Activated CD4-positive, alpha-beta T cell treated with anti-CD3 and anti-CD28 coated beads, Interleukin-2, amount 50 U/mL, for 24 hours (primary cell): ENCODE data around the gene MACROD2.
"Not testable (repeated sequence)": the region's sequence is repeated elsewhere in the genome, so short reads cannot be mapped to it uniquely, and the experiment has no call there.

Source experiments
- DNase-seq, 2 donors: peaks; one replicate each; pipeline ENCODE4 v3.0.0-alpha.2; 2020; ENCODE audit warnings: low read depth in 1 of 2, low spot score in 1 of 2

The MACROD2 gene

DNA sequence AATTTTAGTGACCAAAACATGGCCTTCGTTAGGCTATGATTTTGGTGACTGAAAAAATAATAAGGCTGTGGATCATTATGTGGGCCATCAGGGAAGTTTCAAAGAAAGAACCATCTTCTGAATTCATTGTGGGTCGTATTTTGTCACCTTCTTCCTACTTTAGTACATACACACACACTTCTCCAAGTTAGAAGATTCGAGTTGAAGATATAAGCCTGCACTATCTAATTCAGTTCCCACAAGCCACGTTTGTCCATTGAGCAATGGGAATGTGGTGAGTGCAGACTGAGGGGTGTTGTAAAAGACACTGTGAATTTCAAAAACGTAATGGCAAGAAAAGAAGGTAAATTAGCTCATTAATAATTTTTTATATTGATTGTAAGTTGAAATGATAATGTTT lies 1812.0 kb downstream of the MACROD2 start:
- DNase-seq, result no peak

DNA sequence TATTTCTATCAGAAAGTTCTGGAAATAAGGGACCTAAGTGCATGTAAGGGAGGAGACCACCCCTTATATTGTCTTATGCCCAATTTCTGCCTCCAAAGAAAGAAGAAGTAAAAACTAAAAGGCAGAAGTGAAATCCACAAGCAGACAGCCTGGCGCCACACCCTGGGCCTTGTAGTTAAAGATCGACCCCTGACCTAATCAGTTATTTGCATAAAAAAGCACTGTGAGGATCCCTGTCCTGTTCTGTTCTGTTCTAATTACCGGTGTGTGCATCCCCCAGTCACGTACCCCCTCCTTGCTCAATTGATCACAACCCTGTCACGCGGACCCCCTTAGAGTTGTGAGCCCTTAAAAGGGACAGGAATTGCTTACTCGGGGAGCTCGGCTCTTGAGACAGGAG lies 1812.5 kb downstream of the MACROD2 start:
- not testable (repeated sequence) for DNase-seq

DNA sequence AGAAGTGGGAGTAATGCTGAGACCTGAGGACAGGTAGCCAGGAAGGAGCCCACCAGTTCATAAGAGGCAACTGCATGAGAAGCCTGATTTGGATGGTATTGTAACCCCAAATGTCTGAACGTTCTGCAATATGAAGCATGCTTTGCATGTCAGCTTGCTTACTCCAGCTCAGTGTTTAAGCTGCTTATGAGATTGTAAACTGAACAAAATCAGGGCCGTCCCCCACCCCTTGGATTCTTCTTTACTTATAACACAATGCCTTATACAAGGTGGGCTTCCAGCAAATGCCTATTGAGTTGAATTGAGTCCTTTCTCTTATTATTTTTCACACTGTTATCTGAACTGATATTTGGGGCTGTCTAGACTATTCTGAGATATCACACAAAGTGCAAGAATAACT lies 1816.6 kb downstream of the MACROD2 start:
- DNase-seq, result no peak

DNA sequence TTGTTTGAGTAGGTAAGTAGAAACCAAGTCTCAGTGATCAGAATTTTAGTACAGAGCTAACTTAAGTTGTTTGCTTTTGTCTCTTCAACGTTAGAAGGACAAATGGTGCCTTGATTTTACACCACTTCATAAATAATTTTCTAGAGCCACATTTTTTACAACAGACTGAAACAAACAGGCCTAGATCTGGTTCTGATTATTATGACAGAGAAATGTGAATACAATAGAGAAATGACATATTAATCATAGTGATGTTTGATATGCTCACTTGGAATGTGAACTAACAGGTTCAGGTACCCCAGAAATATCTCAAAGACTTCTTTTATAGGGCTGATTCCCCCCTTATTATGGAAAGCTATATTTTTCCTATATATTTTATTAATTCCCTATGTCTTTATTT lies 1817.4 kb downstream of the MACROD2 start:
- no peak for DNase-seq

DNA sequence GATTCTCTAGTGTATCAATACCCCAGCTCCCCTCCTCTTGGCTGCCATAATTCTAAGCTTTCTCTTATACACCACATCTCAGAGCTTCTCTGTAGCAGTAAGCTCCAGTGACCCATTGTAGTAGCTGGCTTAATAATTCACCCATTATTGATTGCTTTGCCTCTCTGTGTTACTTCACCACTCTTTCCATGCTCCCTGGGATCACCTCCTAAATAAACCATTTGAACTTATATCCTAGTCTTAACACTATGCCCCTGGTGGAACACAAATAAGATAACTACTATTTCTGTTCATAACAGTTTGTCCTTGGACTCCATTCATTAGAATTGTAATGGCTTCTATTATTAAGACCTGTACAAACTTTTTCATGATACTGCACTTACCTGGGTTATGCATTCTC lies 1819.0 kb downstream of the MACROD2 start:
- no peak for DNase-seq

DNA sequence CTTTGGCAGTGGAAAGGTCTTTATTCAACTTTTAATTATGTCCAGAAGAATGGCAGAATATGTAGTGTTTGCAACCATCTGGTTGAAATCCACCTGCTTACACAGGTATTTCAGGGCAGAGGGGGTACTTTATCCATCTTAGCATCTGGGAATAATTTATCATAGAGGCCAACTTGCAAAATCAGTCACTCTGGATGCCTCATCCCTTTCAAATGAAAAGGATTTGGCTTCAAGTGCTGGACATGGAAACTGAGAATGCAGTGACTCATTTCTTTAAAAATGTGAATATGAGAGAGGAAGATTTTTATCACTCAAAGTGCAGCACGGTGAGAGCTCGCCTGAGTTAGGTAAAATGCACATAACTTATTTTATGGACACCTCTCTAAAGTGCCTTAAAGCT lies 1819.6 kb downstream of the MACROD2 start:
- no peak for DNase-seq

DNA sequence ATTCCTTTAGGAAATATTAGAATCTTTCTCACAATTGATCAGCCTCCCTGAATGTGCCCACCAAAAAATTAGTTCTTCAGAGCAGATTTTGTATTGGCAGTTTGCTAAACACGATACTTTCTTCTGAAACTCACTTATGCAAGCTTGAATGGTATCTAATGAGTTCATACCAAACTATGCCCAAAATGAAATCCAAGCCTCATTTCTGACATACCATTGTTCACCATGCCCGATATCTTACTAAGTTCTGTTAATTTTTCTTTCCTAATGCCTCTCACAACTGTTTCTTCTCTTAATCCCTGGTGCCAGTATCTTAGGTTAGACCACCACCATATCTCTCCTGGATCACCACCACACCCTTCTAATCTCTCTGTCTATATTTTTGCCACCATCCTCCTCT lies 1822.0 kb downstream of the MACROD2 start:
- DNase-seq, result no peak

DNA sequence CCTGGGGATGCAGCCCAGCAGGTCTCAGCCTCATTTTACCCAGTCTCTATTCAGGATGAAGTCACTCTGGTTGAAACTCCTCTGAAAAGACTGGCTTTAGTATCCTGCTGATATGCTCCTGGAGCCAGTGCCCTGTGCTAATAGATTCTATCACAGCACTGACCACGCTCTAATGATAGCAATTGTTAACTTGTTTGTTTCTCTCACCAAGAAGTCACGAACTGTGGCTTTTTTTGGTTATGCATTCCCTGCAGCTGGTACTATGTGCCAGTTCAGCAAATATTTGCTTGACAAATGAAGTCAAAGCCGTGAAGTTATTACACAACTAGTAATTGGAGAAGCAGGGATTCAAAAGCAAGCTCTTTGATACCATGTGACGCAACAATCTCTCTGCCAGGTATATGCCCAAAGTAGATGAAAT lies 1823.3 kb downstream of the MACROD2 start:
- DNase-seq, result no peak

DNA sequence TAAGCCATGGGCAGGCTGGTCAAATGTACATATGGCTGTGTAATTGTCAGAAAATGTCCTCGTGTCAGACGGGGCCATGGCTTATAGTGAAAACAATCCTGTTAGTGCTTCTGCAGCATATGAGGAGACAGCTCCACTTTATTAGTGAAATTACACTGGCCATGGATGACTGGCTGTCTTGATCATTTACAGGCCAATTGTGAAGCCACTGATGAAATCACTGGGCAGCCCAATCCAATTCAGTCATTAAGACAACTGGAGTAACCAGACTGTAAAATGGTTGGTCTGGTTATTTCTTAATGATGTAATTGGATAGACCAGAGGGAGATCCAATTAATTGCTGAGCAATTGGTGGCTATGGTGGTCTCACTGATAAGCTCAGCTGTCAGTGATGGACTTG lies 1828.4 kb downstream of the MACROD2 start:
- no peak for DNase-seq

DNA sequence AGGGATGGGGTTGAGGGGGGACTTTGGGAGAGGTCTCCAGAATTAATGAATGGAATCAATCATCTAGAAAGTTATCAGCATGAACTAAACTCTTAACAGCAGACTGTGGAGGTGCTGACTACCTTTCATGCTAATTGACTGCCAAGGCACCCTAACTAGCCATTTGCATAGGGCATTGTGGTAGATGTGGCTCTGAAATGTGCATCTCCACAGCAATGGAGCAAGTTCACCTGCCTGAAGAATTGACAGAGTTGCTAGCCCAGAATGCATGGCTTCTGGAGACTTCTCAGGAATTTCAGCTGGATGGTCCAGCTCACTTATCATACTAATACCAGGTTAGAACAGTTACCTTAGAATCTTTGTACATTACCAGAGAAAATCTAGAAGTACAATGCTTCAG lies 1832.3 kb downstream of the MACROD2 start:
- no peak for DNase-seq

DNA sequence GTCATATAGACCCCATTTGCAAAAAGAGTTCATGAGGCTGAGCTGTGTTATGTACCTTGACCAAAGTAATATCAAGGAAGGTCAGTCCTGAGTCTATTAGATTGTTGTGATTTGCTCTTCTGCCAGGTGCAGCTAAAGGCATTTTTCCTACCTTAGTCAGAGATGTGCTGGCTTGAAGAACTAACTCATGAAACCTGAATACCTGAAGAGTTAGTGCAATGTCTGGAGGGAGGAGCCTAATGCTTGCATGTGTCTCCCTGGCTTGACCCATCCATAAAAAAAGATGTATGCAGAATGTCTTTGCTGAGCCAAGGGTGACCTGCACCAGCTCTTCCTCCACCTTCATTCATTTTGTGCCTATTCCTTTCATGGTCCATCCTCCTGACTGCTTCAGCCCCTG lies 1835.9 kb downstream of the MACROD2 start:
- no peak for DNase-seq

DNA sequence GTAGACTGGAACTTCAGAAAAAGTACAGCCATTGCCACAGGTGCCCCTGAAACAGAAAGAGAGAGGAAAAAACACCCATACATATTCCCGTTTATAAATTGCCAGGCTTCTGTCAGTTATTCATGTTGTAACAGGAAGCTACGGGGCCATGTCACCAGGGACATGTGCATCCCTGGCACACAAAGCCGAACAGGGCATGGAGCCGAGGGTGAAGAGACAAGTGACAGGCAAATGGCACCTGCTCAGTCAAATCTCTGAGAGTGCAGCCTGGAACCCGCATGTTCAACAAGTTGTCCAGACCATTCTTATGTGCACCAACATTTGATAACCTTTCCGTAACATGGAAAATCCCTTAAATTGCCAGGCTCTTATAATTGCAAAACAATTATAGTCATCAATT lies 1837.2 kb downstream of the MACROD2 start:
- no peak for DNase-seq

DNA sequence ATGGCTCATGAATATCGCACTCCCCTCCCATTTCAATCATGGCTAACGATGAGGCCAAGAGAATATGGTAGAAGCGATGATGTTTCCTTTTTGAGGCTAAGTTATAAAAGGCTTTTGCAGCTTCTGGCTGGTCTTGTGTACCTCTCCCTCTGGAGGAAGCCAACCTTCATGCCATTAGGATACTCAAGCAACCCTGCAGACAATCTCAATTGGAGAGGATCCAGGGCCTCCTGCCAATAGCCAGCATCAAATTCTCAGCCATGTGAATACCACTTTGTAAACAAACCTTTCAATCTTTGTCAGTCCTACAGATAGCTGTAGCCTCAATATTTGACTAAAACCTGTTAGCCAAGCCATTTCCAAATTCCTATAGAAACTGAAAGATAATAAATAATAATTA lies 1839.5 kb downstream of the MACROD2 start:
- no peak for DNase-seq

DNA sequence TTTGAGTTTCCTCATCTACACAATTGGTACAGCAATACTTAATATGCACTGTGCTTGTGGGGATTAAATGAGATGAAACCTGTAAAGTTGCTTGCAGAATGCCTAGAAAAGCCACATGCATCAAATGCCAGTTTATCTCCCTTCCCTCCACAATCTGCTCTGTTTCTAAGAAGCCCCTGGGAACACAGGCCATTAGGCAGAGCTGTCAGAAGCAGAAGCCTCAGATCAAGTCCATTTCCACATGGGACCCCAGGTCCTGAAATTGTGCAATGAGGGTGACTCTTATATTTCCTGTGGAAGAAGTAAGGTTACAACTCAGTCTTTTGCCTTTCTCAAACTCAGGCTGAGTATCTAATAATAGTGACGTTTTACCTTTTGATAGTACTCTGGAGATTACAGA lies 1840.5 kb downstream of the MACROD2 start:
- DNase-seq, result no peak

DNA sequence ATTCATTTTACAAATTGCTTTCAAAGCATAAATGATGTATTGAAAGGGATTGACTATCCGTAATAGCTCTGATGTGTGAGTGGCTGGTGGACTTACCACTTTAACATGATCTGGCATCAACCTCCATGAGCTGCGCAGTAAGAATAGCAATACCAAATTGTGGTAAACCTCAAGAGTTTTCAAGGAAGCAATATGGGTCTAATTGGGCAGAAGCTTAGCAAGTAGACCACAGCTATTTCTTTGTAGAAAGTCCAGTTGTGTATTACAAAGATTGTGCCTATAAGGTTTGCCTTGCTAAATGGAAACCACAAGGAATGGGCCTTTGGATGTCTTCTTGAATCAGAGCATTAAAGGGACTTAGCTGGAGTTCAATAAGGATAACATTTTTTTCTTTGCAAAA lies 1841.3 kb downstream of the MACROD2 start:
- DNase-seq, result no peak

DNA sequence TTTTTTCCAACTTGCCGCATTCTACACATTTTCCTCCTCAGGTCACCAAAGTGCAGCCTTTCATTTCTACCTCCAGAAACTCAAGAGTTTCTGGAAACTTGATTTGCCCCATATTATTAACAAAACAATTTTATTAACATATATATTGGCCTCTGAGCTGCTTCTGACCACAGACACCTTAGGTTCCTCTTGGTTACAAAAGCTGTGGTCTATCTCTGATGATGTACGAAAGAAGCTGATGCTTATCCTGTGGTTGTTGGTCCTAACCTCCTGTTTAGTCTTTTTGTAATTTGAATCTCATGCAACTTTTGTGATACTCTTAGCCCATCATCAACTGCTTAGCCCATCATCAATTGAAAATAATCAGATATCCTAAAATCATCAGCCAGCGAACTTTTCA lies 1842.2 kb downstream of the MACROD2 start:
- no peak for DNase-seq

DNA sequence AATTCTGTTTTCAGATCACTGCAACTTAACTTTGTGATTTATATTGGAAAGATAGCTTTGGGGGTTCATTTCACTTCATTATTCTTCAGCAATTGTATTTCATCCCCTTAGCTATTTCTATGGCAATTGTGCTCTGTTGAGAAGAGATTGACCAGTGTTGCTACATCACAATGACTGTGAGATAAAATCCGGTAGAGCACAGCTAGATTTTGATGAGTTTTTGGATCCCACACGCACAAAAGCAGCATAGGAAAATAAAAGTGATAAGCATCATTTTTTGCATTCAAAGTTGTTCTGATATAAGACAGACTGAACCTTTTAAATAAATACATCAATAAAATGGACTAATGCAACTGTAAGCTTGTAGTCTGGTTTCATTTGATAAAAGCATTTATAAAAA lies 1843.2 kb downstream of the MACROD2 start:
- DNase-seq, result no peak

DNA sequence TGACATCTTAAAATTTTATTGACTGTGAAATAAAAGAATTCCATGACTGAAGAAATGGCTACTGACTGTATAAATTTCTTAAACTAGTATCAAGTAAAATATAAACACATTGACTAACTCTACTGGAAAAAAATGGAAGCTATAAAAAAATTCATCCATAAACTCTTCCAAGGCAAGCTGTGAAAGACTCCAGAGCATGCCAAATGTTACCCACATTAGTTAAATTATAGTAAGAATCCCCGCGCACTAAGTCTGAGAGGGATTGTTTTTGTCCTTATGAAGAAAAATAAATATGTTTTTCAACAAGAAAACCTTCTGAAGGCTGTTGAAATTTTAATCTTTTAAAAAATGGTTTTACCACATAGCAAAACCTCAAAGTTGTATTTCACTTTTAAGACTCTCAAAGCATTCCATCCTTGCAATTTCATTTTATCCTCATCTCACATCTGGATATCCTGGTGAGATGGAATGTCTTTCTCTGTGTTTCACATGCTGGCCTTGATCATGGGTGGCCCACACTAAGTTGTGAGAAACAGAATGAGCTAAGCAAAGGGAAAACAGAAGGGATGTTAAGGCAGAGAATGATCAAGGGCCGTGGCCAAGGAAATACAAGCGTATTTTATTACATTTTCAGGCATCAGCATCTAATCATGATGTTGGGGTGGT lies 1845.5 kb downstream of the MACROD2 start:
- DNase-seq, result no peak

DNA sequence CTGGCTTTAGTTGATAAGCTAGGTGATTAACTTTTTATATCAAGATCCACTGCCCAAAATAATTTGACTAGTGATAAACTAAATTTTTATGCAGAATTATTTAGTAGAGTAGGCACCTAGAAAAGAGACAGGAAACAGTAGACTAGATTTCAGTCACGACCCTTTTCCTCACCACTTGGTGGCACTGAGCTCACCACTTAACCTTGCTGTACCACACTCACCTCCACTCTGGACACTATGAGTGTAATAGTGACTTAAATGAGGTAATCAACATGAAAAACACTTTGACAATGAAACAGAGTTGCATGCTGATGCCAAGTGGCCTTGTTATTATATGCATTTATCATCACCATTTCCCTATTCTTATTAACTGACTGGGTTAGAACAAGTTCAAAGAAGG lies 1847.6 kb downstream of the MACROD2 start:
- DNase-seq, result no peak

DNA sequence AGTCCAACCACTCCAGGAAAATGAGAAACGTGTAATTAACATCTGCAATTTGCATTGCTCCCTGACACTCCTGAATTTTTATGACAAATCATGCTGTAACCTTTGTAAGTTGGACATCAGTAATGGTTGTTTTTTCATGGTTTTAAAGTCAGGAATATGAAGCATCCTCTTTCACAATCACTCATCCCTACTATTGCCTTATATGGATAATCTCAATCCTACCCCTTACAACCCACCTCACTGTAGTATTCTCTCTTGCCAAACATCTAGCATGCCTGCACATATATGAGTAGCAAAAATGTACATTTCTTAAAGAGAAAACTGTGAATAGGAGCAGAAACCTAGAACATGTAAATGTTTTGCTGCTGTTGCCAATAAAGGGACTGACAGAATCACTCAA lies 1848.5 kb downstream of the MACROD2 start:
- no peak for DNase-seq

DNA sequence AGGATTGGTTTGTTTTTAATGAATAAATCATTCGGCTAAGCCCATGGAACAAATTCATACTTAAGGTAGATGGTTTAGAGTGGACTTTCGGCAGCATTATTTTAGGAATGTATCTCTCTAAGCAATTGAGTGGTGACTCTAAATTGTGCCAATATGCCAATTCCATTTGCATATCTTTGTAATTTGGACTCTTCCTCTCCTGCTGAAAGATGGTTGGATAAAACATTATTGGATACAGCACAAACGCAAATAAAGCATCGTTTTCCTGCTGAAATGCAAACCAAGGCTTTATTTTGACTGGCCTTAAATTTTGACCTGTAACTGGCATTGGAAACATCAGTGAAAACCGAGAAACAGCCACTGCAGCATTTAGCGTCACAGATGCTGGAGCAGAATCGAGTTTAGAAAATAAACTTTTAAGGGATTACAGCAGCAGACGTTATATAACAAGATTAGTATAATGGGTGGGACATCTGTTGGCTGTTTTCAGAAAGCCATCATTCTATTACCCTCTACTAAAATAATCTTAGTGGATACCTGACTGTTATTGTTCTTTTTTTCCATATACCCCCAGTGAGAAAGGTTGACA lies 1852.0 kb downstream of the MACROD2 start:
- no peak for DNase-seq

DNA sequence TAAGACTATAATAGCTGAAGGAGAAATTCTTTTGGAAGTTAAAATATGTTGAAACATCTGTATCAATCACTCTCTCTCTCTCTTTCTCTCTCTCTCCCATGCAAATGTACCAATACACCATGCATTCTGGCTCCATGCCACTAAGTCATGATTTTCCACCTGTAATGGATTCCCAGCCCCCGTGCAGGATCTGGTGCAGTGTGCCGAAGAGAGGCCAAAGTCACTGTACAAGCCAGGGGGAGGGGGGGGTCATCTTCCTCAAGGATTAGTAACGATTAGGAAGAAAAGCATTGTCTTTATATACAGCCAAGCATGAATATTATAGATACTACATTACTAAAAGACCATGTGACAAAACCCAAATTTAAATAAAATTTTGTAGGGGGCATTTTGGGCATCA lies 1852.8 kb downstream of the MACROD2 start:
- DNase-seq, result no peak

DNA sequence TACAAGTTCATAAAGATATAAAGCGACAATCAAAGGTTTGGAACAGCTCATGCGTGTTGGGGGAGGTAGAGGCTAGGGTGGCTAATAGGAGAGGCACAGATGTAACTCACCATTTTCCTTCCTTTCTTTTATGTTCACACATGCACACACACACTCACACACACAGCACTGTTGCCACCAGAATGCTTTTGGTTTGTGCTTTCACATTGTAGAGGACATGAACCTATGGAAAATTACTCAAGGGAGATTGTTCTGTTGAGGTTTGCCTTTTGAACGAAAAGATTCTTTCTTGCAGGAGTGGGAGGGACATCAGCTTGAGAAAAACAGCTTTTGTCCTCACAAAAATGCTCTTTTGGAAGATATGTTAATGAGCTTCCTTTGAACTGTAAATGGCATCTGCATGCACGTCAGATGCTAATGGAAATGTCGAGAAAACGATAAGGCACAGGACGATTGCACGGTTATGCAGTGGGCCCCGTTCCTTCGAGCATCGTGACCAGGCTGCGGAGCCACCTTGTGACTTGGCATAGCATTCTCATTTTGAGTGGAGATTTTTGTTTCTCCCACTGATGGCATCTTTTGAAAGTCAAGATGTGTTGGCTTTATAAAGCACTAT lies 1853.8 kb downstream of the MACROD2 start:
- DNase-seq, result no peak
